ENCODE data around the gene HARBI1.

DNA sequence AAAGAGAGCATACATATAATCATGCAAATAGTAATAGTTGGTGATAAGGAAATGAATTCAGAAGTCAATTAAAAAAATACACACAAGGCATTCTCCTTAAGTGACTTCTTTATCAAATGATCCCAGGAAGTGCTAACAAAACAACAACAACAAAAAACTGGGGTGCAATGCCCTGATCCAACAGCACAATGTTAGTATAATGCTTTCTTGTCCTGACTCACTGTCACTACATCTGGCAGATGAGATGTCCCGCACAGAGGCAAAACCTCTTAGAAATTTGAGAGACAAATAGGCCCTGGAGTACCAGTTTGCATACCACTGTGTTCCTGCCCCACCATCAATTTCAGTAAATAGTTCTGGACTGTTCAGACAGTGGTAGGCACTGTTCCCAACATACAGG is 12.2 kb downstream of the HARBI1 start:
- TF ChIP-seq POLR2AphosphoS5 (IDR thresholded peaks at IDR 0.05; ENCODE audit: low read depth, low read length) (no peak), SIN3A (IDR thresholded peaks at IDR 0.05; ENCODE audit: borderline replicate concordance, insufficient read depth, low read length) (no peak)
- TF ChIP-seq, protein P1, sequence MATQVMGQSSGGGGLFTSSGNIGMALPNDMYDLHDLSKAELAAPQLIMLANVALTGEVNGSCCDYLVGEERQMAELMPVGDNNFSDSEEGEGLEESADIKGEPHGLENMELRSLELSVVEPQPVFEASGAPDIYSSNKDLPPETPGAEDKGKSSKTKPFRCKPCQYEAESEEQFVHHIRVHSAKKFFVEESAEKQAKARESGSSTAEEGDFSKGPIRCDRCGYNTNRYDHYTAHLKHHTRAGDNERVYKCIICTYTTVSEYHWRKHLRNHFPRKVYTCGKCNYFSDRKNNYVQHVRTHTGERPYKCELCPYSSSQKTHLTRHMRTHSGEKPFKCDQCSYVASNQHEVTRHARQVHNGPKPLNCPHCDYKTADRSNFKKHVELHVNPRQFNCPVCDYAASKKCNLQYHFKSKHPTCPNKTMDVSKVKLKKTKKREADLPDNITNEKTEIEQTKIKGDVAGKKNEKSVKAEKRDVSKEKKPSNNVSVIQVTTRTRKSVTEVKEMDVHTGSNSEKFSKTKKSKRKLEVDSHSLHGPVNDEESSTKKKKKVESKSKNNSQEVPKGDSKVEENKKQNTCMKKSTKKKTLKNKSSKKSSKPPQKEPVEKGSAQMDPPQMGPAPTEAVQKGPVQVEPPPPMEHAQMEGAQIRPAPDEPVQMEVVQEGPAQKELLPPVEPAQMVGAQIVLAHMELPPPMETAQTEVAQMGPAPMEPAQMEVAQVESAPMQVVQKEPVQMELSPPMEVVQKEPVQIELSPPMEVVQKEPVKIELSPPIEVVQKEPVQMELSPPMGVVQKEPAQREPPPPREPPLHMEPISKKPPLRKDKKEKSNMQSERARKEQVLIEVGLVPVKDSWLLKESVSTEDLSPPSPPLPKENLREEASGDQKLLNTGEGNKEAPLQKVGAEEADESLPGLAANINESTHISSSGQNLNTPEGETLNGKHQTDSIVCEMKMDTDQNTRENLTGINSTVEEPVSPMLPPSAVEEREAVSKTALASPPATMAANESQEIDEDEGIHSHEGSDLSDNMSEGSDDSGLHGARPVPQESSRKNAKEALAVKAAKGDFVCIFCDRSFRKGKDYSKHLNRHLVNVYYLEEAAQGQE (IDR thresholded peaks at IDR 0.05; ENCODE audit: insufficient read depth in 1 of 2, low read depth in 2 of 2, low read length in 2 of 2): no peak

Data from PFSK-1 (cell line).